Duodenal mucosa (tissue), 2 donors: ENCODE data around the gene SNTG2.
"Not testable (repeated sequence)": the region's sequence is repeated elsewhere in the genome, so short reads cannot be mapped to it uniquely, and the experiment has no call there.

Experiments used
- H3K27ac ChIP-seq: one replicate; pipeline ENCODE4 v1.7.0; 2013; ENCODE audit warnings: low read depth, low read length
- H3K27me3 ChIP-seq, 2 donors: one replicate each; pipeline ENCODE4 v1.7.0; 2013; ENCODE audit warnings: low read length in 2 of 2, control low read depth in 1 of 2; ENCODE audit not compliant: insufficient read depth in 2 of 2, control insufficient read depth in 1 of 2
- H3K36me3 ChIP-seq, 2 donors: one replicate each; pipeline ENCODE4 v1.7.0; 2013; ENCODE audit warnings: low read length in 2 of 2, control low read depth in 1 of 2; ENCODE audit not compliant: insufficient read depth in 2 of 2, control insufficient read depth in 1 of 2
- H3K4me1 ChIP-seq, 2 donors: one replicate each; pipeline ENCODE4 v1.7.0; 2013; ENCODE audit warnings: low read length in 2 of 2, control low read depth in 1 of 2; ENCODE audit not compliant: insufficient read depth in 2 of 2, control insufficient read depth in 1 of 2
- H3K4me3 ChIP-seq, 2 donors: one replicate each; pipeline ENCODE4 v1.7.0; 2013; ENCODE audit warnings: low read length in 2 of 2, low read depth in 1 of 2
- H3K9ac ChIP-seq, 2 donors: one replicate each; pipeline ENCODE4 v1.7.0; 2013; ENCODE audit warnings: low read length in 2 of 2, low read depth in 1 of 2
- H3K9me3 ChIP-seq, 2 donors: one replicate each; pipeline ENCODE4 v1.7.0; 2013; ENCODE audit warnings: low read length in 2 of 2, control low read depth in 1 of 2; ENCODE audit not compliant: control insufficient read depth in 1 of 2

SNTG2 gene

GRCh38 chr2:1132328-1132969 lies 181.8 kb downstream of the SNTG2 start:
- H3K27ac ChIP-seq, result no peak overlapping the region
- peaks cover 0 to 3% of the 10 kb centered on the region in 2 donors for H3K9me3 ChIP-seq
- H3K36me3 ChIP-seq, result no peaks in the 10 kb centered on the region
- H3K27me3 ChIP-seq, result no peaks in the 10 kb centered on the region
- H3K4me3 ChIP-seq, result no peak overlapping the region
- H3K4me1 ChIP-seq, result no peaks in the 10 kb centered on the region
- H3K9ac ChIP-seq, result no peak overlapping the region

GRCh38 chr2:1133896-1134295 lies 183.2 kb downstream of the SNTG2 start:
- H3K4me1 ChIP-seq, H3K9me3 ChIP-seq, H3K36me3 ChIP-seq, H3K27ac ChIP-seq, H3K9ac ChIP-seq, H3K27me3 ChIP-seq, H3K4me3 ChIP-seq: not testable (repeated sequence)

GRCh38 chr2:1134629-1135028 lies 184.0 kb downstream of the SNTG2 start:
- no peaks in the 10 kb centered on the region for H3K36me3 ChIP-seq
- H3K9ac ChIP-seq, result no peak overlapping the region

GRCh38 chr2:1136067-1136466 lies 185.4 kb downstream of the SNTG2 start:
- no peaks in the 10 kb centered on the region for H3K36me3 ChIP-seq
- no peak overlapping the region for H3K27ac ChIP-seq
- H3K27me3 ChIP-seq, result no peaks in the 10 kb centered on the region
- no peak overlapping the region for H3K9ac ChIP-seq
- no peaks in the 10 kb centered on the region for H3K4me1 ChIP-seq
- H3K9me3 ChIP-seq, result peaks cover 0 to 3% of the 10 kb centered on the region in 2 donors
- no peak overlapping the region for H3K4me3 ChIP-seq

More at GRCh38 chr2:1134629-1135028, 184.0 kb downstream of the SNTG2 start:
- Histone ChIP-seq H3K27me3 (no peaks in the 10 kb centered on the region), H3K9me3 (peaks cover 0 to 3% of the 10 kb centered on the region in 2 donors), H3K27ac (no peak overlapping the region), H3K4me1 (no peaks in the 10 kb centered on the region), H3K4me3 (no peak overlapping the region)

- Histone ChIP-seq H3K4me1 (no peaks in the 10 kb centered on the region), H3K9me3 (peaks cover 0 to 3% of the 10 kb centered on the region in 2 donors), H3K4me3 (no peak overlapping the region), H3K27me3 (no peaks in the 10 kb centered on the region), H3K36me3 (no peaks in the 10 kb centered on the region), H3K27ac (no peak overlapping the region), H3K9ac (no peak overlapping the region)
Measured at GRCh38 chr2:1136846-1137245, 186.2 kb downstream of the SNTG2 start.

- H3K9ac ChIP-seq, result no peak overlapping the region
- no peaks in the 10 kb centered on the region for H3K27me3 ChIP-seq
- no peaks in the 10 kb centered on the region for H3K4me1 ChIP-seq
- peaks cover 0 to 3% of the 10 kb centered on the region in 2 donors for H3K9me3 ChIP-seq
- no peaks in the 10 kb centered on the region for H3K36me3 ChIP-seq
- no peak overlapping the region for H3K4me3 ChIP-seq
- H3K27ac ChIP-seq, result no peak overlapping the region
Measured at GRCh38 chr2:1137264-1137663, 186.6 kb downstream of the SNTG2 start.

- Histone ChIP-seq H3K9ac (no peak overlapping the region), H3K27me3 (no peaks in the 10 kb centered on the region), H3K36me3 (no peaks in the 10 kb centered on the region), H3K9me3 (no peaks in the 10 kb centered on the region), H3K4me3 (no peak overlapping the region), H3K4me1 (no peaks in the 10 kb centered on the region), H3K27ac (no peak overlapping the region)
Measured at GRCh38 chr2:1137913-1138391, 187.3 kb downstream of the SNTG2 start.

- H3K36me3 ChIP-seq, result no peaks in the 10 kb centered on the region
- H3K9ac ChIP-seq, result no peak overlapping the region
- H3K4me1 ChIP-seq, result no peaks in the 10 kb centered on the region
- H3K4me3 ChIP-seq, result no peak overlapping the region
- H3K27ac ChIP-seq, result no peak overlapping the region
- no peaks in the 10 kb centered on the region for H3K9me3 ChIP-seq
- H3K27me3 ChIP-seq, result no peaks in the 10 kb centered on the region
Measured at GRCh38 chr2:1140389-1141003, 189.8 kb downstream of the SNTG2 start.

GRCh38 chr2:1141079-1141478 lies 190.4 kb downstream of the SNTG2 start:
- H3K36me3 ChIP-seq, result no peaks in the 10 kb centered on the region
- no peaks in the 10 kb centered on the region for H3K9me3 ChIP-seq
- H3K4me1 ChIP-seq, result no peaks in the 10 kb centered on the region
- no peaks in the 10 kb centered on the region for H3K27me3 ChIP-seq
- no peak overlapping the region for H3K27ac ChIP-seq
- no peak overlapping the region for H3K9ac ChIP-seq
- no peak overlapping the region for H3K4me3 ChIP-seq

GRCh38 chr2:1143129-1143528 lies 192.5 kb downstream of the SNTG2 start:
- Histone ChIP-seq H3K4me1 (no peaks in the 10 kb centered on the region), H3K9ac (no peak overlapping the region), H3K4me3 (no peak overlapping the region), H3K27me3 (no peaks in the 10 kb centered on the region), H3K36me3 (no peaks in the 10 kb centered on the region), H3K9me3 (no peaks in the 10 kb centered on the region), H3K27ac (no peak overlapping the region)
